Activated naive CD8-positive, alpha-beta T cell (primary cell): ENCODE data around the gene PIN1.
"Not testable (repeated sequence)": the region's sequence is repeated elsewhere in the genome, so short reads cannot be mapped to it uniquely, and the experiment has no call there.

ENCODE experiments used
- H3K27ac Mint-ChIP-seq: one replicate; pipeline ENCODE4 v1.8.0; 2021; ENCODE audit warnings: mixed read lengths
- H3K27me3 Mint-ChIP-seq: one replicate; pipeline ENCODE4 v1.8.0; 2021; ENCODE audit warnings: mixed read lengths
- H3K36me3 Mint-ChIP-seq: one replicate; pipeline ENCODE4 v1.8.0; 2021; ENCODE audit warnings: mixed read lengths
- H3K4me1 Mint-ChIP-seq: one replicate; pipeline ENCODE4 v1.8.0; 2021; ENCODE audit warnings: low read depth, mixed read lengths
- H3K4me3 Mint-ChIP-seq: one replicate; pipeline ENCODE4 v1.8.0; 2021; ENCODE audit warnings: mild to moderate bottlenecking, mixed read lengths
- H3K9me3 Mint-ChIP-seq: one replicate; pipeline ENCODE4 v1.8.0; 2021; ENCODE audit warnings: low read depth, mixed read lengths

Gene PIN1

GRCh38 chr19:9835507-9835949, 410 bp downstream of the PIN1 start:
- H3K4me3 Mint-ChIP-seq: peak overlapping the region; percentile 95

GRCh38 chr19:9836021-9836420, 903 bp downstream of the PIN1 start:
- Mint-ChIP-seq H3K36me3 (no peaks in the 10 kb centered on the region), H3K9me3 (no peaks in the 10 kb centered on the region), H3K27ac (peak overlapping the region; percentile 68), H3K4me1 (peaks cover 17% of the 10 kb centered on the region), H3K27me3 (no peaks in the 10 kb centered on the region), H3K4me3 (peak overlapping the region; percentile 95)

More at GRCh38 chr19:9835507-9835949, 410 bp downstream of the PIN1 start:
- Mint-ChIP-seq H3K27me3 (no peaks in the 10 kb centered on the region), H3K4me1 (peaks cover 15% of the 10 kb centered on the region), H3K27ac (peak overlapping the region; percentile 68), H3K9me3 (no peaks in the 10 kb centered on the region), H3K36me3 (no peaks in the 10 kb centered on the region)

GRCh38 chr19:9838324-9838723, 3.2 kb downstream of the PIN1 start:
- Mint-ChIP-seq H3K36me3 (peaks cover 2% of the 10 kb centered on the region), H3K4me3 (no peak overlapping the region), H3K27ac (no peak overlapping the region), H3K4me1 (peaks cover 17% of the 10 kb centered on the region), H3K27me3 (no peaks in the 10 kb centered on the region), H3K9me3 (no peaks in the 10 kb centered on the region)

- Mint-ChIP-seq H3K36me3 (peaks cover 3% of the 10 kb centered on the region), H3K9me3 (no peaks in the 10 kb centered on the region), H3K27ac (no peak overlapping the region), H3K4me3 (no peak overlapping the region), H3K27me3 (no peaks in the 10 kb centered on the region), H3K4me1 (peaks cover 17% of the 10 kb centered on the region)
These were observed 4.3 kb downstream of the PIN1 start for GRCh38 chr19:9839415-9839814.

- peaks cover 6% of the 10 kb centered on the region for H3K36me3 Mint-ChIP-seq
- H3K4me3 Mint-ChIP-seq: no peak overlapping the region
- H3K4me1 Mint-ChIP-seq: peaks cover 20% of the 10 kb centered on the region
- H3K27ac Mint-ChIP-seq: no peak overlapping the region
- no peaks in the 10 kb centered on the region for H3K27me3 Mint-ChIP-seq
- H3K9me3 Mint-ChIP-seq: no peaks in the 10 kb centered on the region
These were observed 7.9 kb downstream of the PIN1 start for GRCh38 chr19:9842834-9843625.

- not testable (repeated sequence) for H3K9me3 Mint-ChIP-seq, H3K4me3 Mint-ChIP-seq, H3K27ac Mint-ChIP-seq, H3K36me3 Mint-ChIP-seq, H3K27me3 Mint-ChIP-seq
- H3K4me1 Mint-ChIP-seq: peaks cover 20% of the 10 kb centered on the region
These were observed 8.6 kb downstream of the PIN1 start for GRCh38 chr19:9843626-9844273.

GRCh38 chr19:9847087-9847671, 12.1 kb downstream of the PIN1 start:
- Mint-ChIP-seq H3K27me3 (no peaks in the 10 kb centered on the region), H3K9me3 (no peaks in the 10 kb centered on the region), H3K36me3 (peaks cover 6% of the 10 kb centered on the region), H3K4me3 (no peak overlapping the region), H3K4me1 (peaks cover 18% of the 10 kb centered on the region), H3K27ac (no peak overlapping the region)

GRCh38 chr19:9848060-9848459, 12.9 kb downstream of the PIN1 start:
- H3K4me1 Mint-ChIP-seq: peaks cover 23% of the 10 kb centered on the region

GRCh38 chr19:9848762-9849161, 13.6 kb downstream of the PIN1 start:
- Mint-ChIP-seq H3K4me3 (no peak overlapping the region), H3K27ac (no peak overlapping the region), H3K4me1 (peaks cover 29% of the 10 kb centered on the region), H3K27me3 (no peaks in the 10 kb centered on the region), H3K9me3 (no peaks in the 10 kb centered on the region), H3K36me3 (peaks cover 4% of the 10 kb centered on the region)

More at GRCh38 chr19:9848060-9848459, 12.9 kb downstream of the PIN1 start:
- no peak overlapping the region for H3K27ac Mint-ChIP-seq
- H3K36me3 Mint-ChIP-seq: peaks cover 6% of the 10 kb centered on the region
- H3K4me3 Mint-ChIP-seq: no peak overlapping the region
- H3K9me3 Mint-ChIP-seq: no peaks in the 10 kb centered on the region
- no peaks in the 10 kb centered on the region for H3K27me3 Mint-ChIP-seq

GRCh38 chr19:9849791-9850190, 14.7 kb downstream of the PIN1 start:
- H3K4me1 Mint-ChIP-seq: peaks cover 35% of the 10 kb centered on the region
- no peaks in the 10 kb centered on the region for H3K27me3 Mint-ChIP-seq
- H3K36me3 Mint-ChIP-seq: peaks cover 4% of the 10 kb centered on the region
- no peak overlapping the region for H3K4me3 Mint-ChIP-seq
- H3K27ac Mint-ChIP-seq: no peak overlapping the region
- no peaks in the 10 kb centered on the region for H3K9me3 Mint-ChIP-seq

GRCh38 chr19:9850235-9850959, 15.3 kb downstream of the PIN1 start:
- Mint-ChIP-seq H3K4me3 (no peak overlapping the region), H3K27me3 (no peaks in the 10 kb centered on the region), H3K36me3 (peaks cover 3% of the 10 kb centered on the region)

GRCh38 chr19:9854282-9854846, 19.2 kb downstream of the PIN1 start:
- Mint-ChIP-seq H3K36me3 (peaks cover 3% of the 10 kb centered on the region), H3K27me3 (no peaks in the 10 kb centered on the region), H3K4me3 (no peak overlapping the region), H3K27ac (peak overlapping the region; percentile 46), H3K9me3 (no peaks in the 10 kb centered on the region), H3K4me1 (peaks cover 53% of the 10 kb centered on the region)

More at GRCh38 chr19:9850235-9850959, 15.3 kb downstream of the PIN1 start:
- Mint-ChIP-seq H3K9me3 (no peaks in the 10 kb centered on the region), H3K4me1 (peaks cover 33% of the 10 kb centered on the region), H3K27ac (peak overlapping the region; percentile 46)

- H3K27ac Mint-ChIP-seq: peak overlapping the region; percentile 93
These were observed 21.5 kb downstream of the PIN1 start for GRCh38 chr19:9856609-9857008.

GRCh38 chr19:9857076-9857721, 22.1 kb downstream of the PIN1 start:
- H3K27ac Mint-ChIP-seq: peak overlapping the region; percentile 93
- peaks cover 3% of the 10 kb centered on the region for H3K36me3 Mint-ChIP-seq
- H3K9me3 Mint-ChIP-seq: no peaks in the 10 kb centered on the region
- peaks cover 80% of the 10 kb centered on the region for H3K4me1 Mint-ChIP-seq
- H3K27me3 Mint-ChIP-seq: no peaks in the 10 kb centered on the region
- peak overlapping the region; percentile 87 for H3K4me3 Mint-ChIP-seq

More at GRCh38 chr19:9856609-9857008, 21.5 kb downstream of the PIN1 start:
- Mint-ChIP-seq H3K9me3 (no peaks in the 10 kb centered on the region), H3K4me3 (peak overlapping the region; percentile 87), H3K27me3 (no peaks in the 10 kb centered on the region), H3K36me3 (peaks cover 3% of the 10 kb centered on the region), H3K4me1 (peaks cover 74% of the 10 kb centered on the region)
